Measurements from ENCODE around the gene NRG2.

The NRG2 gene

DNA sequence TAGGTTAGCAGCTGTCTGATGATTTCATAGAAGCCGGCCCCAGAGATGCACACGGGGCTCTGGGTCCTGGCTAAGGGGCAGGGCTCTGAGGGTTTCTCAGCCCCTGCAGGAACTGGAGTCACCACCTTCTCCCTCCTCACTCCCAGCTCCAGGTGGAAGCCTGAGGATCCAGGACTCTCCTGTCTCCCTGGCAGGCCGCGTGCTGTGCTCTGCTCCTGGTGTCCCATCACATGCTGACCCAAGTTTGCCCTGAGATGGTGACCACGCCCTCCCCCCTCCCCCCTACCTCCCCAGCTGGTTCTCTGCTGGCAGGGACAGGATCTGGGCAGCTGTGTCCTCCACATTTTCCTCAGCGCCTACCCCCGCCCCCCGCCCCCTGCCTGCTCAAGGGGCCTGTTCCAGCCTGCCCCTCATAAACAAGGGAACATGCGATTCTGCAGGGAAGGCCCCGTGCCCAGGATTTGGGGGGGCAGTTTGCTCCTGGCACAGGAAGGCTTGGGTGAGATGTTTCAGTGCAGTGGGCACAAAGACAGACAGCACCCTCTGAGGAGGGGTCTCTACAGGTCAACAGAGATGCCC is 160.0 kb downstream of the NRG2 start:
- no peak overlapping the region for H3K4me3 ChIP-seq (ENCODE audit: low read depth, low read length)
- no peak for DNase-seq (ENCODE audit: low read depth)
- no peak for TF ChIP-seq MYC (IDR thresholded peaks at IDR 0.05; ENCODE audit: low read depth, low read length)
- TF ChIP-seq POLR2A (IDR thresholded peaks at IDR 0.05; ENCODE audit: extremely low read depth, insufficient read length) = no peak
- TF ChIP-seq, protein P1, sequence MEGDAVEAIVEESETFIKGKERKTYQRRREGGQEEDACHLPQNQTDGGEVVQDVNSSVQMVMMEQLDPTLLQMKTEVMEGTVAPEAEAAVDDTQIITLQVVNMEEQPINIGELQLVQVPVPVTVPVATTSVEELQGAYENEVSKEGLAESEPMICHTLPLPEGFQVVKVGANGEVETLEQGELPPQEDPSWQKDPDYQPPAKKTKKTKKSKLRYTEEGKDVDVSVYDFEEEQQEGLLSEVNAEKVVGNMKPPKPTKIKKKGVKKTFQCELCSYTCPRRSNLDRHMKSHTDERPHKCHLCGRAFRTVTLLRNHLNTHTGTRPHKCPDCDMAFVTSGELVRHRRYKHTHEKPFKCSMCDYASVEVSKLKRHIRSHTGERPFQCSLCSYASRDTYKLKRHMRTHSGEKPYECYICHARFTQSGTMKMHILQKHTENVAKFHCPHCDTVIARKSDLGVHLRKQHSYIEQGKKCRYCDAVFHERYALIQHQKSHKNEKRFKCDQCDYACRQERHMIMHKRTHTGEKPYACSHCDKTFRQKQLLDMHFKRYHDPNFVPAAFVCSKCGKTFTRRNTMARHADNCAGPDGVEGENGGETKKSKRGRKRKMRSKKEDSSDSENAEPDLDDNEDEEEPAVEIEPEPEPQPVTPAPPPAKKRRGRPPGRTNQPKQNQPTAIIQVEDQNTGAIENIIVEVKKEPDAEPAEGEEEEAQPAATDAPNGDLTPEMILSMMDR (IDR thresholded peaks at IDR 0.05; ENCODE audit: low read depth, low read length) = no peak
- TF ChIP-seq, protein P2, sequence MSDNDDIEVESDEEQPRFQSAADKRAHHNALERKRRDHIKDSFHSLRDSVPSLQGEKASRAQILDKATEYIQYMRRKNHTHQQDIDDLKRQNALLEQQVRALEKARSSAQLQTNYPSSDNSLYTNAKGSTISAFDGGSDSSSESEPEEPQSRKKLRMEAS (IDR thresholded peaks at IDR 0.05; ENCODE audit: low read depth, low read length) = no peak

DNA sequence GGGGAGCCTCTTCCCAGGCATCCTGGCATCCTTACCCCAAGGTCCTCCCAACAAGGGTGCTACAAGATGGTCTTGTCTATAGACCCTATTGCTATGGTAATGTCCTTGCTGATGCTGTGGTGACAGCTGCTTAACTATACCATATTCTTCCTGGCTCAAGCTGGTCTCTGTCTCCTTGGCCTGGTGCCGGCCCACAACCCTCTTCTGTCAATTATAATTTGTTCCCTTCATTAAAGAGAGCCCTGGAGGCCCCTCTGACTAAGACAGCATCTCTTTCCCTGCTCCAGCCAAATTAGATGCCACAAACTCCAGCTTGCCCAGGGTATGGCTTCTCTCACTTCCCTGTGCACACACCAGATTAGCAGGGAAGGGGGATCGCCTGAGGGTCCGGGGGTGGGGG is 160.8 kb downstream of the NRG2 start:
- no peak for DNase-seq (ENCODE audit: low read depth)
- TF ChIP-seq MYC (IDR thresholded peaks at IDR 0.05; ENCODE audit: low read depth, low read length) = no peak
- TF ChIP-seq POLR2A (IDR thresholded peaks at IDR 0.05; ENCODE audit: extremely low read depth, insufficient read length) = no peak
- TF ChIP-seq, protein P1 (IDR thresholded peaks at IDR 0.05; ENCODE audit: low read depth, low read length) = no peak
- TF ChIP-seq, protein P2 (IDR thresholded peaks at IDR 0.05; ENCODE audit: low read depth, low read length) = no peak

DNA sequence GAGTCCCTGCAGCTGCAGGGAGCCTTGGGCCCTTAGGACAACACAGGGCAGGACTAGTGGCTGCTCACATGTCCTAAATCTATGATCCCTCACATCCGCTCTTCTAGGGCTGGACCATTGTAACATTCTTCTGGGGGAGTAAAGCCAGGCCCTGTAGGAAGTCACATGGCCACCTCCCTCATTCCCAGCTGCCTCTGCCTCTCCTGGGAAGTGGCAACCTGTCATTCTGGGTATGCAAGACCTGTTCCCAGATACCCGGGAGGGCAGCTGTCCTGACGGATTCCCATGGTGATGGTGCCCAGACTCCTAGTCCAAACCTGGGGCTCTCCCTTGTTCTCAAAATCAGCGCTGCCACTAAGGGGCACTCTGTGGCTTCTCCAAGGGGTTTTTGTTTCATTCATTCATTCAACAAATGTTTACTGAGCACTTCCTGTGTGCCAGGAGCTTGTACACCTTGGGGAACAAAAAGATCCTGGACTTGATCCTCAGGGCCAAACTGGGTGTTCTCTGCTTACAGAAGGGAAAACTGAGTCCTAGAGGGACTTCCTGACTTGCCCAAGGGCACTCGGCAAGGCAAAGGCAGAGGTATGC is 161.9 kb downstream of the NRG2 start:
- TF ChIP-seq, protein P1 (IDR thresholded peaks at IDR 0.05; ENCODE audit: low read depth, low read length) = no peak
- TF ChIP-seq, protein P2 (IDR thresholded peaks at IDR 0.05; ENCODE audit: low read depth, low read length) = no peak
- TF ChIP-seq POLR2A (IDR thresholded peaks at IDR 0.05; ENCODE audit: extremely low read depth, insufficient read length) (no peak), MYC (IDR thresholded peaks at IDR 0.05; ENCODE audit: low read depth, low read length) (no peak)
- DNase-seq (ENCODE audit: low read depth) = no peak
- H3K4me3 ChIP-seq (ENCODE audit: low read depth, low read length) = no peak overlapping the region

More for the DNA sequence above, 160.8 kb downstream of the NRG2 start:
- H3K4me3 ChIP-seq (ENCODE audit: low read depth, low read length) = no peak overlapping the region

DNA sequence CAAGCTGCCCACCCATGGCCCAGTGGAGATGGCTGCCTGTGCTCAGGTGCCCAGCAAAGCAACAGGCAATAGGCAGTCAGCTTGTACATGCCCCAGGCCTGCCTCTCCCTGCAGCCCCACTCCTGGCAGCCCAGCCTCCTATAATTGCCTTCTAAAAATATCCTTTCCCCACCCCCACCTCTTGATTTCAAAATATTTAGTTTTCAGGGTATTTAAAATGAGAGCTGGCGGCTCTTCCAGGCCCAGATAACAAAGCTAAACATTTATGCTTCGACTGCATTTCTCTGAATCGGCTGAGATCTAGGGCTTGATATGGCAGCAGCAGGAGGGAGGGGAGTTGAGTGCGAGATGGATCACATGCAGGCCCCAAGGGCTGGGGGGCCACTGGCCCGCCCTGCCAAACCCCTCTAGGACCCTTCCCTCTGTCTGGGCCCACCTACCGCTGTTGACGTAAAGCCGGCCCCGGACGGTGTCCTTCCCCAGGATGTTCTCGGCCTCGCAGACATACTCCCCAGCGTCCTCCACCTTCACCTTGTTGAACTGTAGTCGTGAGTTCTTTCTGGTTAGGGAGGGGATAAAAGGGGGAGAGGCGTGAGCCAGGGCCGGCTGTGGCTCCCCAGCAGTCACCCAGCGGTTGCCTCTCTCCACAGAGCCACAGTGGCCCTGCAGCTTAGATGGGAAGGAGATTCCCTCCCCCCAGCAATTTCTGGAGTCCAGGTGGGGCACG is 162.5 kb downstream of the NRG2 start:
- no peak overlapping the region for H3K4me3 ChIP-seq (ENCODE audit: low read depth, low read length)
- TF ChIP-seq, protein P1 (IDR thresholded peaks at IDR 0.05; ENCODE audit: low read depth, low read length) = no peak
- no peak for TF ChIP-seq MYC (IDR thresholded peaks at IDR 0.05; ENCODE audit: low read depth, low read length)
- TF ChIP-seq, protein P2 (IDR thresholded peaks at IDR 0.05; ENCODE audit: low read depth, low read length) = no peak
- no peak for DNase-seq (ENCODE audit: low read depth)

DNA sequence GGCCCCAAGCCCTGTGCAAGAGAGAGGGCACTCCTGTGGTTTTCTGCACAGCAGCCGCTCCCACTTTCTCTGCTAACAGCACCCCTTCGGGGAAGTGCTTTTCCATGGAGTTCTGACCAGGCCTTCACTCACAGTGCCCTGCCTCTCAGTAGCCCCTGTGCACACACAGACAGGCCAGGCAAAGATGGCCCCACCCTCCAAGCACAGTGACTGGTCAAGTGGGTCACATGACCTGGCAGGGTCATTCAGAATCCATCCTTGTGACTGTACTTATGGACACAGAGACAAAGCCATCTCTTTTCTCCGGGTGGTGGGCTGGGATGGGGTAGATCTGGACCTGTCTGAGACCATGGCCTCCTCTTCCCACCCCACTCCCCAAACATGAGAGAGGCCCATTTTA is 165.0 kb downstream of the NRG2 start:
- no peak overlapping the region for H3K4me3 ChIP-seq (ENCODE audit: low read depth, low read length)
- no peak for DNase-seq (ENCODE audit: low read depth)

More for the DNA sequence above, 165.0 kb downstream of the NRG2 start:
- TF ChIP-seq MYC (IDR thresholded peaks at IDR 0.05; ENCODE audit: low read depth, low read length) (no peak), POLR2A (IDR thresholded peaks at IDR 0.05; ENCODE audit: extremely low read depth, insufficient read length) (no peak)
- TF ChIP-seq, protein P1 (IDR thresholded peaks at IDR 0.05; ENCODE audit: low read depth, low read length) = no peak
- TF ChIP-seq, protein P2 (IDR thresholded peaks at IDR 0.05; ENCODE audit: low read depth, low read length) = no peak

Measured in NB4 (cell line).